Anterior cingulate cortex (tissue), 58 donors: ENCODE results near the gene ZCCHC2.
A peak's percentile ranks its signal among the peaks of the same experiment; 100 is the strongest.

ENCODE experiments used
- DNase-seq, 58 donors: peaks; one replicate each; lab custom pipeline; 2025; lab: John Stamatoyannopoulos, UW

ZCCHC2 gene

GRCh38 chr18:62605685-62606084 is 82.9 kb downstream of the ZCCHC2 start:
- DNase-seq, result peak in 7 of 58 donors; percentile 4 to 36 (median 19)

DNA sequence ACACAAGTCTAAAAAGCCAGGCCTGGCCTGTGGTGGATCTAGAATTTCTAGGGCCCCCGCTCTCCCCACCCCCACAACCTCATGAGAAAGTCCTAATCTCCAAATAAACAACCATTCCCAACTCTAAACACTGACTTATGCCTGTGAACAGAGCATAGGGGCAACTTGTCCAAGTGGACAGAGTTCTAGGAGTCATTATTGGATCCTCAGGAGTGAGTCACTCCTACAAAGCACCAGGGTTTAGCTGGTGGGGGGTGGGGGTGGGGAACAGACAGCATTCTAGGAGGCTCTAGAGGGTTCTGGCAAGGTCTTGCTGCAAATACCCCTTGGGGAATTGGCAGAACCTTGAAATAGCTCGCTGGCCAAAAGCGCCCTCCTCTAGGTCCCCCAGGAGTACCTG is 83.3 kb downstream of the ZCCHC2 start:
- DNase-seq, result peak in 1 of 58 donors; percentile 26

DNA sequence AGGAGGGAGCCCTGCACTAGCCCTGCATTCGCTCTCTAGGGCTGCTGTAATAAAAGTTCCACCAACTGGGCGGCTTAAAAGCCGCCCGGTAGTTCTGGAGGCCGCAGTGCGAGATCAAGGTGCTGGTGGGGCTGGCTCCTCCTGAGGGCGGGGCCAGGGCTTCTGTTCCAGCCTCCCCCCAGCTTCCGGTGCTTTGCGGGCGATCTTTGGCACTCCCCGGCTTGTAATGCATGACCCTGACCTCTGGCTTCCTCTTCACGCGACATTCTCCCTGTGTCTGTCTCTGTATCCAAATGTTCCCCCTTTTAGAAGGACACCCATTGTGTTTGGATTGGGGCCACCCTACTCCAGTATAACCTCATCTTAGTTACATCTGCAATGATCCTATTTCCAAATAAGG is 84.5 kb downstream of the ZCCHC2 start:
- DNase-seq, result no peak

- DNase-seq, result no peak
Measured at GRCh38 chr18:62607708-62608428, 85.0 kb downstream of the ZCCHC2 start.

DNA sequence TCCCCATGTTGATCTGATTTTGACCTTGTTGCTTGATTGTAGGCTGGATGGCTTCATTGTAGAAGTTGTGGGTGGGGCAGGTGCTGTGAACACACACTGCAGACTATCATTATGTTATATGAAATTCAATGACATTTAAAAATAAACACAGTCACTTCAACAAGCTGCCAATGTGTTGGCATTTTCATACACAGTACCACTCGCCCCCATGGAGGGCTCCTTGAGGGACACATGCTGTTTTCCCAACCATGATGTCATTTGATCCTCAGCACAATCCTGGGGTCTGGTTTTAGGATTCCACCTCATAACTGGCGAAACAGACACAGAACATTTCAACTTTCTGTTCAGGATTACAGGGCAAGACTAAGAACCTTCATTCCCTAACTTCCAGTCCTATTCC is 86.9 kb downstream of the ZCCHC2 start:
- no peak for DNase-seq

GRCh38 chr18:62610351-62610700 is 87.5 kb downstream of the ZCCHC2 start:
- DNase-seq, result no peak

DNA sequence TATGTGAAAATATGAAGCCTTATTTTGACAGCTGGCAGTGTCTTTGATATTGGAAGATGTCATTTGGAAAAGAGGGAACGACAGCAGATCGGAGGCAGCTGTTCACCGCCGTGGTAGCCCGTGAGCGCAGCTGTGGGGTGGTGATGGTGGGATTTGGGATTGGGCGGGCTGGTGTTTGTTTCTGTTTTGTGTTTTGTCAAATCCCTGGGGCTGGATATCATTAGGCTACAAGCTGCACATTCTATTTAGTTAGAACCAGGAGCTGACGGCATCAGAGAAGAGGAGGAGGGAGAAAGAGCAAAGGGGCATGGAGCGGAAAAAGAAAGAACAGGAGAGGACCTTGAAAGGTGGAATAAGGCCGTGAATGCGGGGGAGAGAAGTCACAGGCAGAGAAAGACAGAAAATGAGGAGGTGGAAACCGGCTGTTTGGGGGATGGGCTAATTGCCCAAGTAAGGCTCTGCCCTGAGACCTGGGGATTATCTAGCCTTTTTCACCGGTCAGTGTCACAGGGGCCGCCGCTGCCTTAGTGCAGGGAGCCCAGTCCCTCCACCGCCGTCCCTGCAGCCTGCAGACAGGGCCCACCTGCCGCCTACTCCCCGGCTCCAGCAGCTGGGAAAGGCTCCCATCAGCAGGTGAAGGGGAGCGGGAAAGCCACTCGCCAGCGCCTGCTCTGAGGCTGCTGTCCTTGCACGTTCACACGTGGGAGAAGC is 88.0 kb downstream of the ZCCHC2 start:
- peak in 2 of 58 donors; percentile 14 to 19 for DNase-seq

DNA sequence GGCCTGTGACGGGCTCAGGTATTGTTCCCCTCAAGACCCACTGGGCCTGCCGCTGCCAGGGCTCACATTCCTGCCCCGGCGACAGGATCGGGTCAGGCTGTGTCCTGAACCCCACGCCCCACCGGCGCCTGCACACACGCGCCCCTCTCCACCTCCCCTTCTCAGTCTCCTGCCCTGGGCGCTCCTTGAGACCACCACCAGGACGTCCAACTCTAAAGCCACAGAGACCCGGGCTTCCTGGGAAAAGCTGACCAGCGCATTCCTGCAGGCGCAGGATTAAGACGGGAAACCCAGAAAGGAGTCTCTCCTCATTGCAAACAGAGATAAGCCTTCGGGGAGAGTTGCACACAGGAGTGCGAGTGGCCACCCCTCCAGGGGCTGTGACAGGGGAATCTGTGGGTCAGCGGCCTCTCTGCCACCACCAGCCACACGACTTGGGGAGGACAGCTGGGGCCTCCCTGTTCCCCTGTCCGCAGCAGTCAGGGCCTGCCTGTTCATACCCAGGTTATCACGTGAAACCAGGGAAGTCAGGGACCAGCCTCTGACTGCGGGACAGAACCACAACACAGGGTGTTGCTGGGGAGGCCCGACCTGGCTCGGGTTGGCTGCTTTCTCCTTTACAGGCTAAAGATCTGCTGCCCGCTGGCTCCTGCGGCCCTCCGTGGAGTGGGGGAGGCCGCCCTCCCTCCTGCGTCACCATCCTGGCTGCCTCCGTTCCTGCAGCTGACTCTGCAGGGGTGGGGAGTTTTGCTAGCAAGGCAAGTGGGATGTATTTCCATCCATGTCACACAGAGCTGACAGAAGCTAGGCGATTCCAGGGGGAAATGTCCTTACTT is 88.8 kb downstream of the ZCCHC2 start:
- DNase-seq, result peak in 32 of 58 donors; percentile 10 to 56 (median 32)

DNA sequence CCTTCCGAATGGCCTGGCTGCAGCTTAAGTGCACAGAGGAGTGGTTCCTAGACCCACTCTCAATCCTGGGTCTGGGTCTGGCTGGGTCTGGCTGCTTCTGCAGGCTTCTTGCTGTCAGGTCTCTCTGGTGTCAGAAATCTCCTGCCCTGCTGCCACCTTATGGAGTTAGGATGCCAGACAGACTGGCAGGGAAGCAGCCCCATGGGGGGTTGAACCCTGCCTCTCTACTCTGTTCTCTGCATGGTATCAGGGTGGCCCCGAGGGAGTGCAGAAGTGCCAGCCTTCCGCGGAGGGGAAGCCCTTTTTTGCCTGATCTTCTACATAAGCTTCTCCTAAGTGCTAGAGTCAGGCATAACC is 89.4 kb downstream of the ZCCHC2 start:
- peak in 3 of 58 donors; percentile 14 to 56 (median 37) for DNase-seq

- no peak for DNase-seq
Measured at GRCh38 chr18:62612776-62613175, 90.0 kb downstream of the ZCCHC2 start.

DNA sequence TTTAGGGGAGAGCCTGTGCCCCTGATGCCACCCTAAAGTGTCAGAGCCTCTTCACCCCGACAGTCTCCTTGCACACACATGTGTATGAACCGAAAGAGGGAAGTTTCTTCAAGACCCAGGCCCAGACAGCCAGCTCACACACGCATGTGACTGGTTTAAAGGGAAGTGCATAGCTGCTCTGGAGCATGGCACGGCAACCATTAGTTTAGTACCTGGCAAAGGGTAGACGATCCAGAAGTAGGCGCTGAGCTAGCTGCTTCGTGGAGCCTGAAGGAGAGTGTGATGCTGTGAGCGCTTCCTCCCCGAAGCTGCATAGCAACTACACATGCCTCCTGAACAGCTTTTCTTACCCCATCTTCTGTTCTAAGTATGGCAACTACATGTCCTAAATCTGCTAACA is 91.7 kb downstream of the ZCCHC2 start:
- DNase-seq, result peak in 3 of 58 donors; percentile 4 to 18 (median 14)

GRCh38 chr18:62616331-62616805 is 93.5 kb downstream of the ZCCHC2 start:
- no peak for DNase-seq

DNA sequence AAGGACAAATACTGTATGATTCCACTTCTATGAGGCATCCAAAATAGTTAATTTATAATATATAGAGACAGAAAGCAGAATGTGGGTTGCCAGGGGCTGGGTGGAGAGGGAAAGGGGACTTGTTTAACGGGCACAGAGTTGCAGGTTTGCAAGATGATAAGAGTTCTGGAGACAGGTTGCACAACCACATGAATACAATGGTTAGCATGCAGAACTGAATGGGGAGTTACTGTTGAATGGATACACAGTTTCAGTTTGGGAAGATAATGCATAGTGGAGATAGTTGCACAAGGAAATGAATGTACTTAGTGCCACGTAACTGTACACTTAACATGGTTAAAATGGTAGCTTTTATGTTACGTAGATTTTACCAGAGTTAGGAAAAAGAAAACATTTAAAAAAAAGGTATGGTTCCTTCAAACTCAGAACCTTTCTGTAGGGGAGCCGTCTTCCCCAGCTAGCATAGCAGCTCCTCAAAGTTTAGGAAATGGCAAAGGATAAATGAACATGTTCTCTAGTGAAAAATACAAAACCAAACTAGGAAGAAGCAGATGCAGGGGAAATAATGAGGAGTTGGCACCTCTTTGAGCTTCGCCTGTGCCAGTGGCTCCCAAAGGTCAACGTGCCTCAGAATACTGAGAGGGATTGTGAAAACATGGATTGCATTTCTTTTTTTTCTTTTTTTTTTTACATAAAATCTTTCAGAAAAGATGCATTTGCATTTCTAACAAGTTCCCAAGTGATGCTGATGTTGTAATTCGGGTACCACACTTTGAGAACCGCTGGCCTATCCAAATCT is 95.2 kb downstream of the ZCCHC2 start:
- no peak for DNase-seq

DNA sequence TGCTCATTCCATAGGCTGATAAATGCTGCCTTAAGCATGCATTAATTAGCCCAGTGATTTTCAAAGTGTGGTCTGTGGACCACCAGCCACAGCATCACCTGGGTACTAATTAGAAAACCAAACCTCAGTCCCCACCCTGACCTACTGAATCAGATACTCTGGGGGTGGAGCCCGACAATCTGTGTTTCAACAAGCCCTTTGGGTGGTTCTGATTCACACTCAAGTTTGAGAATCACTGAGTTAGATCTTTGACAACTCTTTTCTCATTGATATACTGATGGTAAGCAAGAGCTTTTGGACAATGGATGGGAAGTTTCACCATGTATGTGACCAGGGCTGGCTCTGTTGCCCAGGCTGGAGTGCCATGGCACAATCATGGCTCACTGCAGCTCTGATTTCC is 95.9 kb downstream of the ZCCHC2 start:
- DNase-seq, result no peak

DNA sequence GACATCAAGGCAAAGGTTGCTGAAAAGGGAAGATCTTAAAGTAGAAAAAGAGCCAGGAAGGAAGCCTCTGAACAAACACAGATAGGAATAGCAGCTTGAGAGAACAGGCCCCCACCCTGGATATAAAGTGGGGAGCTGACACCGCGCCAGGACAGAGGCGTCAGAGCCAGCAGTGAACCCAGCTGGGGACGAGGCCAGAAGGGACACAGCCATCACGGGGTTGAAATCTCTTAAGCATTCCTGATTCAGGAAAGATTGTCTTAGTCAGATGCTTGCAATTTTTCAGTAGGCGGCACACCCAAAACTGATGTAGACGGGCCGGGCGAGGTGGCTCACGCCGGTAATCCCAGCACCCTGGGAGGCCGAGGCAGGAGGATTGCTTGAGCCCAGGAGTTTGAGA is 98.7 kb downstream of the ZCCHC2 start:
- DNase-seq, result peak in 2 of 58 donors; percentile 11 to 30

DNA sequence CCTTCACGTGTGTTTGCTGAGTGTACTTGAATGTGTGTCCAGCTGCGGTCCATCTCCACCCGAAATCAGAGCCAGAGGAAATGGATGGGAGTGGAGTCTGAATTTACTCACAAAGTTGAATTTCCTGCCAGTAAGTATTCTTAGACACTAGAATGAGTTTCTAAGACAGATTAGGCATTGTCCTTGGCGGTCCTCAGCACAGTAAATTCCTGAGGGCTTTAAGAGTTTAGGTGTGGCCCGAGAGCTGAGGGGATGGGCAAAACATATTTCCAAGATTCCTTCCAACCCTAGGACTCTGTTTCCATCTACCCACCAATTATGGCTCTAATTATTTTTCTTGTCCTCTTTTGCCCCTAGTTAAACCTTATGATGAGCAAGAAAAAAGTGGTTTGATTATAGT is 102.2 kb downstream of the ZCCHC2 start:
- DNase-seq, result no peak
